GM18517 (cell line): Measurements from ENCODE around the gene LYRM7.
"Not testable (repeated sequence)": the region's sequence is repeated elsewhere in the genome, so short reads cannot be mapped to it uniquely, and the experiment has no call there.

Experiments used
- ATAC-seq: cut with Tn5 transposase; IDR thresholded peaks from one replicate; pipeline ENCODE4 v1.9.1; 2021; ENCODE audit warnings: mild to moderate bottlenecking, moderate library complexity; ENCODE audit not compliant: unreplicated experiment

LYRM7 gene

DNA sequence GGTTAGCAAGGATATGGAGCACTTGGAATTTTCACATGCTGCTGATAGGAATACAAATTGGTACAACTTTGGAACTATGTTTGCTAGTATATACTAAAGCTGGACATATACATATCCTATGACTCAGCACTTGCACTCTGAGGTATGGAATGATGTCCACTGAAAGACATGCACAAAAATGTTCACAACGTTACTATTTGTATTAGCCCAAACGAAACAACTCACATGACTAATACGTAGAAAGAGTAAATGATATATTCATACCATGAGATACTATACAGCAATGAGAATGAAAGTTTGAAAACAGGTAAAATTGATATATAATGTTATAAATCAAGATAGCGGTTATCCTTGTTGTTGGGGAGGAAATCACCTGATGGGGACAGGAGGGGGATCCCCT is 47.6 kb downstream of the LYRM7 start:
- peak; percentile 54 for ATAC-seq

DNA sequence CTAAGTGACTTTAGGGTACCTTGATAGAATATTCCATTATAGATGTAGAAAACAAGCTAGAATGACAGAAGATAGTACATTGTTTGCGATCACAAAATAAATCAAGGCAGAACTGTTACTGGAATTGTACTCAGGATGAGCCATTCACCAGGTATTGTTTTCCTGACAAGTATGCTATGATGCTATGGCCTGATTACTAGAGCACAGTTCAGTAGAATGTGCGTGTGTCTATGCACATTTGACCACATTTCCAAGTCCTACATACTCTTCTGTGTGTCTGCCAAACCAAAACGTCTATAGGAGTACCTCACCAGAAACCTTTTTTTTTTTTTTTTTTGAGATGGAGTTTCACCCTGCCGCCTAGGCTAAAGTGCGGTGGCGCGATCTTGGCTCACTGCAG is 49.8 kb downstream of the LYRM7 start:
- ATAC-seq: no peak

GRCh38 chr5:131221008-131221703 is 50.4 kb downstream of the LYRM7 start:
- ATAC-seq: no peak

GRCh38 chr5:131221888-131222287 is 51.1 kb downstream of the LYRM7 start:
- ATAC-seq: no peak

- no peak for ATAC-seq
These were observed 52.0 kb downstream of the LYRM7 start for GRCh38 chr5:131222731-131223130.

GRCh38 chr5:131223751-131224386 is 53.1 kb downstream of the LYRM7 start:
- no peak for ATAC-seq

- ATAC-seq: peak; percentile 95
These were observed 53.9 kb downstream of the LYRM7 start for GRCh38 chr5:131224387-131225201.

DNA sequence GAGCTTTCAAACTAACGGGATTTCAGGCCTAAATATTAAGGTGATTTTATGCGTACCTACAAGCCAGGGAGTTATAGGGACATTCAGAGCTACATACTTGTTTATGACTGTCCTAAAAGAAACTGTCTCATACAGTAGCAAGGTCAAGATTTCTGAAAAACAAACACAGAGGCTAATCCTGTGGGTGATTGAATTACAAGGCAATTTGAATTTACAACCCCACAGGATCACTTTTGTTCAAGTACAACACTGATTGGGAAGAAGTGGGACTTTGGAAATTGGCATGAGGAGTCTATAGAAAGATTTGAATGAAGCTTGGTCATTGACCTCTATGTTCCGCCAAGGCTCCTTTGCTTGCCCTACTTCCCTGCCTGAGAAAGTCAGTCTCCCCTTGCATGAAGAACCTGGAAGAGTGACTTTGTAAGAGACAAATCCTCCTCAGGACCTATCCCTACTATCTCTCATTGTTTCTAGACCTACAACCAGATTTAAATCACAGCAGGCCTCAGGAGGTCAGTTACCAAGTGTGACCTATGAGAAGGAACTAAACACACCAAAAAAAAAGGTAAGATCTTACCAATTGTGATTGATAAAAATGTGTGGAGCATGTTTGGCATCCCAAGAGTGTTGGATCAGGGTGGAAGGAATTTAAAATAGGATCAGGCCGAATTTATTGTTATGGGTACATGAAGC is 54.7 kb downstream of the LYRM7 start:
- ATAC-seq: no peak

DNA sequence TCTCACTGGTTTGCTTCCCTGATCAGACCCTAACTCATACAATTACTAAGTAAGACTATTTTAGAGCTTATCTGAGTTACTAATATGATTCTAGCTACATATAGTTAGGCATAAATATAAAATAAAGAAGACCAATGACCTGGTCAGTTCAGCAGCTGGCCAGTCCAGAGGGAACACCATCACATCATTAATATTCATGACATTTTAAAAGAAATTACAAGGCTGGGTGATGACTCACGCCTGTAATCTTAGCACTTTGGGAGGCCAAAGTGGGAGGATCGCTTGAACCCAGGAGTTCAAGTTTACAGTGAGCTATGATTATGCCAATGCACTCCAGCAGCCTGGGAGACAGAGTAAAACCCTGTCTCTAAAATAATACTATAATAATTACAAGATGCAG is 56.2 kb downstream of the LYRM7 start:
- ATAC-seq: no peak

- ATAC-seq: no peak
These were observed 57.9 kb downstream of the LYRM7 start for GRCh38 chr5:131228646-131229045.

- no peak for ATAC-seq
These were observed 58.9 kb downstream of the LYRM7 start for GRCh38 chr5:131229623-131230022.

GRCh38 chr5:131230406-131230805 is 59.7 kb downstream of the LYRM7 start:
- peak; percentile 65 for ATAC-seq

GRCh38 chr5:131239686-131240085 is 68.9 kb downstream of the LYRM7 start:
- no peak for ATAC-seq

GRCh38 chr5:131242728-131243255 is 72.0 kb downstream of the LYRM7 start:
- ATAC-seq: no peak

DNA sequence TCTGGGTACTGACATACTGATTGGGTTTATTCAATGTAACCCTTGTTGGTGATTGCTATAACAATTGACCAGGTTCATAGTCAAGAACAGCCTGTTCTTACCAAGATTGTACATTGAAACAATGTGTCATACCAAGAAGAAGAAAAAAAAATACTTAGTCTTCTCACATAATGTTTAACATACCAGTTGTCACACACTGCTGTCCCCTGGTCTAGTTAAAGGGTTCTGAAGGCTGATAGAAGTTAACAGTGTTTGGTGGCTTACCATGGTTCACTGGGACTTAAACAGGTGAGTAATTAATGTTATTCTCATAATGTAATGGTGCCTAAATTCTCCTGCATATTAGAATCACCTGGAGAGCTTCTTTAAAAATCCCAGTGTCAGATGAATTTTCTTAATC is 74.6 kb downstream of the LYRM7 start:
- ATAC-seq: no peak

GRCh38 chr5:131245948-131246347 is 75.2 kb downstream of the LYRM7 start:
- no peak for ATAC-seq

DNA sequence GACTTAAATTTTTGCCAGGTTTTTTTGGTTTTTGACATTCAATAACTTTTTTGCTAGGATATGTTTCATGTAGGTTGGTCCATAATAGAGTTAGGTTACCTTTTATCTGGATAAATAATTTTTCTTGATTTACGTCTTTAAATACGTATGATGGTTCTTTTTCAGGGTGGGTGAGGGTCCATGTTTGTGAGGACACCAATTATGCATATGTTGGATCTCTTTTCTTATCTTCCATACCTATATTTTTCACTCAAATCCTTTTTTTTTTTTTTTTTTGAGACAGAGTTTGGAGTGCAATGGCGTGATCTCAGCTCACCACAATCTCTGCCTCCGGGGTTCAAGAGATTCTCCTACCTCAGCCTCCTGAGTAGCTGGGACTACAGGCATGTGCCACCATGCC is 75.8 kb downstream of the LYRM7 start:
- ATAC-seq: no peak

GRCh38 chr5:131250751-131251475 is 80.2 kb downstream of the LYRM7 start:
- ATAC-seq: no peak

DNA sequence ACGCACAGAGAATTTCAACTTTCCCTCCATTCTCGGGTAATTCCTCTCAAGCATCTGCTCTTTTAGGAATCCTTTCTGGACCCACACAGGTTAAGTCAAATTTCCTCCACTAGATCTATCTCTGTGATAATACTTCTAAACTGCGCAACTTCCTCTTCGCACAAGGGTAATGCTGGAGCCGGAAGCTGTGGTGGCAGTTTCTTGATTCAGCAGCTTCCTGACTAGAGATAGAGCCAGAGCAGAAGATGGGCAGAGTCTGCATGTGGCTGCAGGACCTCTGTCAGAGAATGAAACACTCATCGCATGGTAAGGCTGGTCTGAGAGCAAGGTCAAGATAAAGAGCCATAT is 82.1 kb downstream of the LYRM7 start:
- ATAC-seq: peak; percentile 84

GRCh38 chr5:131254025-131254424 is 83.3 kb downstream of the LYRM7 start:
- ATAC-seq: not testable (repeated sequence)
